ENCODE results near the gene MPI.

MPI gene

DNA sequence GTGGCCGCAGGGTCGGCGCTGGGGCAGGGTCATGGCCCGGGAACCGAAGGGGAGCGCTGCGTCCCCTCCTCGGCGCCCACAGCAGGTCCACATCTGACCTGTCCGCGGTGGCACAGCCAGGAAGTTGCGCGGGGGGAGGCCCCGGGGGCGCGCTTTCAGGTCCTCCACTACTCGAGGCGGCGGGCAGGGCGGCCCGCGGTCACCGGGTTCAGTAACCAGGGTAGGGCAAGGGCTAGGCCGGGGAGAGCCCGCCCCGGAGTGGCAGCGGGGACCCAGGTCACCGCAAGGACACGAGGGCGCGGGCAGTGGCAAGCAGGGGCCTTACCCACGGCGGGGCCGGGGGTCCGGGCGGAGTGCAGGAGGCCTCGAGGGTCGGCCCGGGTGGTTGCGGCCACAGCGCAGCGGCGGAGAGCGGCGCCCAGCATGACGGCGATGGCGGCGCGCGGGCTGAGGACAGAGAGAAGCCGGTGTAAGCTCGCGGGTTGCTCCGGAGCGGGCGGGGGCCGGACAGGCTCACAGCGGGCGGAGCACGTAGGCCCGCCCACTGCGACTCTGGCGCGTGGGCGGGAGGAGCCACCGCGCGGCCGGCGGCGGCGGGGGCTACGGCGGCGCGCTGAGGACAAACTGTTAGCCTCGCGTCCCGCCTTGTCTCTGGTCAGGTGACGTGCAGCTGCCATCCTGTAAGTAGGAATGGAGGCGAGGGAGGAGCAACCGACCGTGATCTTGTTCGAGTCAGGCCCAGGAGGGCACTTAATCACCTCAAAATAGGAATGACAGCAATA, 47.9 kb downstream of the MPI start, which contains the start of gene COX5A:
Gene COX5A (minus strand): TSS at position 484 of the 782 bp plus-strand sequence. CDS start 59 bp downstream, at position 425.
- peak; percentile 89 for DNase-seq

DNA sequence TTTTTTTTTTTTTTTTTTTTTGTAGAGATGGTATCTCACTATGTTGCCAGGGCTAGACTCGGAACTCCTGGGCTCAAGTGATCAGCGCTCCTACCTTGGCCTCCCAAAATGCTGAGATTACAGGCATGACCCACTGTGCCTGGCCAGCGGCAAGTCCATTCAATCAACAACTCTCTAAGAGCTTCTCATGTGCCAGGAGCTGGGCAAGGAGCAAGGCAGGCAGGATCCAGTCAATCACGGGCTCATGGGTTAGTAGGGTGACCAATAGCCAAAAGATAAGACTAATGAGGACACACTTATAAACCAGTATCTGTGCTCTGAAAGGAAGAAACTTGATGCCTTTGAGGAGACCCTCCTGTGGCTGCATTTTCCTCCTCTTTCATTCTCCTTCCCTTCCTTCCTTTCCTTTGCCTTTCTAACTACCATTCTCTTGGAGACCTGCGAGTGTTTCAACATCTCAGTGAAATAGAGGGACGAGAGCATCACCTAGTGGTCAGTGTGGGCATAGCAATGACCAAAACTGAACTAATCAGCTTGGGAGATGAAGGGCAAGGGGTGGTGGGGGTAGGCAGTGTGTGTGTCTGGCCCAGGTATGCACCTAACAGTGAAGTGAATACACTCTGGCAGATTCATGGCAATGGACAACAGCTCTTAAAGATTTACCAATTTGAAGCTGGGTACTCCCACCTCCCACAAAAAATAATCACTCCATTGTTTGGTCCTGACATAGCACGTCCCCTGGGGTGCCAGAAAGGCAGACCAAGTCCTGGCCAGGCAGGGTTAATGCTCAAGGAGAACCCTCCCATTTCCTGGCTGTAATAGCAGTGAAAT, 60.5 kb downstream of the MPI start:
- DNase-seq, result peak; percentile 35

DNA sequence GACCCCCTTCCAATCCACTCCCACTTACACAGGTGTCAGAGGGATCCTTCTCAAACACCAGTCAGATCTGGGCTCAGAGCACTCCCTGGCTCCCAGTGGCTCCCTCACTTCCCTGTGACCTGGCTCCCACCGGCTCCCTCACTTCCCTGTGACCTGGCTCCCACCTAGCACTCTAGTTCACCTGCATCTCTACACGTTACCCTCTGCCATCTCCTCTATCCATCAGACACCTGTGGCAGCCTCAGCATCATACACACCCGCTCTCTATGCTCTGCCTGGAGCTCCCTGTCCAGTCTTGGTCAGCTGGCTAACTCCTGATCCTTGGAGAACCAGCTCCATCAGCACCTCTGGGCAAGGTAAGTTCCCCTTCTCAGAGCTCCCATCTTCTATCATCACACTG, 61.2 kb downstream of the MPI start:
- no peak for DNase-seq

Data from SHP77 treated with DMSO at 0.1 percent for 48 hours (cell line).